ENCODE measurements around the gene GPC6. TPM values are rescaled to one million over a fixed set of nuclear protein-coding genes. Genes with fewer than 3 reads are reported as not detected.

GPC6 gene
- total RNA-seq, 1 donor from 2014 or later: 18.7 TPM

GRCh38 chr13:94242554-94242953, 1015.9 kb downstream of the GPC6 start:
- no peak for TF ChIP-seq CTCF (conservative IDR thresholded peaks at IDR 0.05; ENCODE audit: low read depth, low read length)
- no peak overlapping the region for H3K4me3 ChIP-seq (ENCODE audit: low read depth, low read length)
- DNase-seq (ENCODE audit: low read depth): no peak

GRCh38 chr13:94243551-94243950, 1016.9 kb downstream of the GPC6 start:
- DNase-seq (ENCODE audit: low read depth): no peak
- H3K4me3 ChIP-seq (ENCODE audit: low read depth, low read length): no peak overlapping the region
- TF ChIP-seq CTCF (conservative IDR thresholded peaks at IDR 0.05; ENCODE audit: low read depth, low read length): no peak

- no peak for DNase-seq (ENCODE audit: low read depth)
- no peak overlapping the region for H3K4me3 ChIP-seq (ENCODE audit: low read depth, low read length)
- TF ChIP-seq CTCF (conservative IDR thresholded peaks at IDR 0.05; ENCODE audit: low read depth, low read length): no peak
These were observed 1019.9 kb downstream of the GPC6 start for GRCh38 chr13:94246495-94246894.

- DNase-seq (ENCODE audit: low read depth): no peak
These were observed 1021.3 kb downstream of the GPC6 start for GRCh38 chr13:94247890-94248289.

GRCh38 chr13:94248454-94249228, 1022.0 kb downstream of the GPC6 start:
- no peak overlapping the region for H3K4me3 ChIP-seq (ENCODE audit: low read depth, low read length)
- no peak for DNase-seq (ENCODE audit: low read depth)
- TF ChIP-seq CTCF (conservative IDR thresholded peaks at IDR 0.05; ENCODE audit: low read depth, low read length): no peak

More at GRCh38 chr13:94247890-94248289, 1021.3 kb downstream of the GPC6 start:
- no peak overlapping the region for H3K4me3 ChIP-seq (ENCODE audit: low read depth, low read length)
- TF ChIP-seq CTCF (conservative IDR thresholded peaks at IDR 0.05; ENCODE audit: low read depth, low read length): no peak

- peak; percentile 93 for DNase-seq (ENCODE audit: low read depth)
These were observed 1022.9 kb downstream of the GPC6 start for GRCh38 chr13:94249512-94249911.

More at GRCh38 chr13:94249512-94249911, 1022.9 kb downstream of the GPC6 start:
- H3K4me3 ChIP-seq (ENCODE audit: low read depth, low read length): no peak overlapping the region
- no peak for TF ChIP-seq CTCF (conservative IDR thresholded peaks at IDR 0.05; ENCODE audit: low read depth, low read length)

Data from epithelial cell of proximal tubule (primary cell).